22Rv1 (cell line): ENCODE results near the gene KRT8.

Experiments
- ZFX ChIP-seq: fragments of 450-650 bp; IDR thresholded peaks from 2 replicates; pipeline ENCODE4 v1.6.1; 2017; ENCODE audit warnings: antibody characterized with exemption, borderline replicate concordance
- TF ChIP-seq, protein P1 (sequence below): fragments of 450-650 bp; IDR thresholded peaks from 2 replicates; pipeline ENCODE4 v1.5.1; 2017; ENCODE audit warnings: mild to moderate bottlenecking

DNA sequence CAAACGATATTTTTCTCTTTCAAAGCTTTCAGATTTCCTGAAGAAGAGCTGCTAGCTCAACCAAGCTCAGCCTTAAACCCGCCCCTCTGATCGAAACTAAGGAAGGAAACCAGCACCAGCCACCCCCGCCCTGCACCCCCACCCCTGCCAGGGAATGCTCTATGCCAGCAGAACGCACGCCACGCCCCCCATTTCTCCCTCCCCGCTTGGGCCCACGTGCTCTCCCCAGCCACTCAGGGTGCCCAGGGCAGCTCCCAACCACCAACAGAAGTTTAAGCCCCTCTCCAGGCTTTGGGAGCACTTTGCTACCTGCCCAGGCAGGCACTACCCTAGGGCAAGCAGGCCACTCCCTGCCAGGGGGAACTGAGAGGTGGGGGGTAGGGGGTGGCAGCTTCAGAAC is 37.2 kb downstream of the KRT8 start:
- TF ChIP-seq, protein P1, sequence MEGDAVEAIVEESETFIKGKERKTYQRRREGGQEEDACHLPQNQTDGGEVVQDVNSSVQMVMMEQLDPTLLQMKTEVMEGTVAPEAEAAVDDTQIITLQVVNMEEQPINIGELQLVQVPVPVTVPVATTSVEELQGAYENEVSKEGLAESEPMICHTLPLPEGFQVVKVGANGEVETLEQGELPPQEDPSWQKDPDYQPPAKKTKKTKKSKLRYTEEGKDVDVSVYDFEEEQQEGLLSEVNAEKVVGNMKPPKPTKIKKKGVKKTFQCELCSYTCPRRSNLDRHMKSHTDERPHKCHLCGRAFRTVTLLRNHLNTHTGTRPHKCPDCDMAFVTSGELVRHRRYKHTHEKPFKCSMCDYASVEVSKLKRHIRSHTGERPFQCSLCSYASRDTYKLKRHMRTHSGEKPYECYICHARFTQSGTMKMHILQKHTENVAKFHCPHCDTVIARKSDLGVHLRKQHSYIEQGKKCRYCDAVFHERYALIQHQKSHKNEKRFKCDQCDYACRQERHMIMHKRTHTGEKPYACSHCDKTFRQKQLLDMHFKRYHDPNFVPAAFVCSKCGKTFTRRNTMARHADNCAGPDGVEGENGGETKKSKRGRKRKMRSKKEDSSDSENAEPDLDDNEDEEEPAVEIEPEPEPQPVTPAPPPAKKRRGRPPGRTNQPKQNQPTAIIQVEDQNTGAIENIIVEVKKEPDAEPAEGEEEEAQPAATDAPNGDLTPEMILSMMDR = no peak
- no peak for TF ChIP-seq ZFX
